ENCODE results near the gene RNF121.
A peak's percentile ranks its signal among the peaks of the same experiment; 100 is the strongest.
"Not testable (repeated sequence)": the region's sequence is repeated elsewhere in the genome, so short reads cannot be mapped to it uniquely, and the experiment has no call there.

Gene RNF121

GRCh38 chr11:71928737-71929443, at the start of gene RNF121:
Gene RNF121, plus strand, starts transcription at chr11:71929046. Its CDS starts 16 bp downstream, at chr11:71929062.
- peak; percentile 97 for DNase-seq

DNA sequence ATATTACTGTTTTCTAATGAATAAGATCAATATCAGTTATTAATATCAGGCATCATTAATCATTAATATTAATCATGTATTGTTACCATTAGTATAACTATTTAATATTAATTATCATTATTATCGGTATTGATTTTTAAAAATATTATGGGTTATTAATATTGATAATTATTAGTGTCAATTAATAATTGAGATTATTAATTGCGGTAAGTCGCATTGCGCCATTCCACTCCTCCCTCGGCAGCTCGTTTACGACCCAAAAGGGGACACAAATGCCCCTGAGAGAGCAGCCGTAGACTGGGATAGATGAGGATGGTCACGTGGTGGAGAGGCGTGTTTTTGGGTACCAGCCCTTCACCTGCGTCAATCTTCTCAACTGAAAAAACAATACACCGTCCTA, 43.0 kb upstream of the RNF121 start:
- DNase-seq, result not testable (repeated sequence)

- not testable (repeated sequence) for DNase-seq
Observed at GRCh38 chr11:71888335-71889010, 40.4 kb upstream of the RNF121 start.

GRCh38 chr11:71889181-71889872, 39.5 kb upstream of the RNF121 start:
- DNase-seq, result not testable (repeated sequence)

DNA sequence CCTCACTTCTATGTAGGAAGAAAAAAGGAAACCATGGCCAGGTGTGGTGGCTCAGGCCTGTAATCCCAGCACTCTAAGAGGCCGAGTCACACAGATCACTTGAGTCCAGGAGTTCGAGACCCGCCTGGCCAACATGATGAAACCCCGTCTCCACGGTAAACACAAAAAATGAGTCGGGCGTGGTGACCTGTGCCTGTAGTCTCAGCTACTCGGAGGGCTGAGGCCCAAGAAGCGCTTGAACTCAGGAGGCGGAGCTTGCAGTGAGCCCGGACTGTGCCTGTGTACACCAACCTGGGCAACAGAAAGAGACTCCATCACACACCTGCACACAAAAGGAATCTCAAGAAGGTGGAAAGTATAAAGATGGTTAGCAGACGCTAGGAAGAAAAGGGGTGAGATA, 32.9 kb upstream of the RNF121 start:
- no peak for DNase-seq

- DNase-seq, result not testable (repeated sequence)
Observed at GRCh38 chr11:71901137-71901536, 27.7 kb upstream of the RNF121 start.

DNA sequence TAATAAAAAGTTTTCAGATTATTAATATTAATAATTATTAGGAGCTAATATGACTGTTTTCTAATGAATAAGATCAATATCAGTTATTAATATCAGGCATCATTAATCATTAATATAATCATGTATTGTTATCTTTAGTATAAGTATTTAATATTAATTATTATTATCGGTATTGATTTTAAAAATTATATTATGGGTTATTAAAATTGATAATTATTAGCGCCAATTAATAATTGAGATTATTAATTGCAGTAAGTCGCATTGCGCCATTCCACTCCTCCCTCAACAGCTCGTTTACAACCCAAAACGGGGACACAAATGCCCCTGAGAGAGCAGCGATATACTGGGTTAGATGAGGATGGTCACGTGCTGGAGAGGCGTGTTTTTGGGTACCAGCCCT, 20.6 kb upstream of the RNF121 start:
- DNase-seq, result no peak

DNA sequence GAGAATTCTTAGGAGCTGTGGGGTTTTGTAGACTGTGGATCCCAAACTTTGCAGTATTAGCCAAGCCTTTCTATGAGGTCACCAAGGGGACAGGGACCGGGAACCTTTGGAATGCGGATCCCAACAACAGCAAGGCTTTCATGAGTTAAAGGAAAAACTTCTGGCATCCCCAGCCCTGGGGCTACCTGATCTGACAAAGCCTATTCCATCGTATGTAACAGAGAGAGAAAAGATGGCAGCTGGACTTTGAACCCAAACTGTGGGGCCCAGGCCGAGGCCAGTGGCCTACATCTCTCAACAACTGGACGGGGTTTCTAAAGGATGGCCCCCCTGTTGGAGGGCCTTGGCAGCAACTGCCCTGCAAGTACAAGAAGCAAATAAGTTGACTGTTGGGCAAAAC, 18.1 kb upstream of the RNF121 start:
- not testable (repeated sequence) for DNase-seq

DNA sequence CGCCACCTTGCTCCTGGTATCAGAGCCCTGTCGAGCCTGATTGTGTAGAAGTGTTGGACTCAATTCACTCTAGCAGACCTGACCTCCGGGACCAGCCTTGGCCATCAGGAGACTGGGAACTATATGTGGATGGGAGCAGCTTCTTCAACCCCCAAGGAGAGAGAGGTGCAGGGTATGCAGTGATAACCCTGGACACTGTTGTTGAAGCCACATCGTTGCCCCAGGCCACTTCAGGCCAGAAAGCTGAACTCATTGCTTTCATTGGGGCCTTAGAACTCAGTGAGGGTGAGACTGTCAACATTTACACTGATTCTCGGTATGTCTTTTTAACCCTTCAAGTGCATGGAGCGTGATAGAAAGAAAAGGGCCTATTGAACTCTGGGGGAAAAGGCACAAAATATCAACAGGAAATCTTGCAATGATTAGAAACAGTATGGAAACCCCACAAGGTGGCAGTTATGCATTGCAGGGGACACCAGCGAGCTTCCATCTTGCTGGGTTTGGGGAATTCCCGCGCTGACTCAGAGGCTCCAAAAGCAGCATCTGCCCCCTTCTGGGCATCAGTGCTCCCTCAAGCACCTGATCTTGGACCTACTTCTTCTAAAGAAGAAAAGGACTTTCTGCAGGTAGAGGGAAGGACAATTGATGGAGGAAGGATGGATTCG, 17.4 kb upstream of the RNF121 start:
- peak; percentile 5 for DNase-seq

- not testable (repeated sequence) for DNase-seq
Observed at GRCh38 chr11:71911986-71912340, 16.9 kb upstream of the RNF121 start.

GRCh38 chr11:71913756-71914526, 14.9 kb upstream of the RNF121 start:
- no peak for DNase-seq

DNA sequence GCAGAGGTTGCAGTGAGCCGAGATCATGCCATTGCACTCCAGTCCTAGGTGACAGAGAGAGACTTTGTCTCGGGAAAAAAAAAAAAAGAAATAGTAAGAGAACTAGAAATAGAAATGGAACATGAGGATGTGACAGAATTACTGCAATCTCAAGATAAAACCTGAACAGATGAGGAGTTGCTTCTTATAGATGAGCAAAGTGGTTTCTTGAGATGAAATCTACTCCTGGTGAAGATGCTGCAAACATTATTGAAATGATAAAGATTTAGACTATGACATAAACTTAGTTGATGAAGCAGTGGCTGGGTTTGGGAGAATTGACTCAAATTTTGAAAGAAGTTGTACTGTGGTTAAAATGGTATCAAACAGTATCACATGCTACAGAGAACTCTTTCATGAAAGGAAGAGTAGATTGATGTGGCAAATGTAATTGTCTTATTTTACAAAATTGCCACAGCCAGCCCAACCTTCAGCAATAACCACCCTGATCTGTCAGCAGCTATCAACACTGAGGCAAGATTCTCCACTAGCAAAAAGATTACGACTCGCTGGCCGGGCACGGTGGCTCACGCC, 14.1 kb upstream of the RNF121 start:
- DNase-seq, result no peak

DNA sequence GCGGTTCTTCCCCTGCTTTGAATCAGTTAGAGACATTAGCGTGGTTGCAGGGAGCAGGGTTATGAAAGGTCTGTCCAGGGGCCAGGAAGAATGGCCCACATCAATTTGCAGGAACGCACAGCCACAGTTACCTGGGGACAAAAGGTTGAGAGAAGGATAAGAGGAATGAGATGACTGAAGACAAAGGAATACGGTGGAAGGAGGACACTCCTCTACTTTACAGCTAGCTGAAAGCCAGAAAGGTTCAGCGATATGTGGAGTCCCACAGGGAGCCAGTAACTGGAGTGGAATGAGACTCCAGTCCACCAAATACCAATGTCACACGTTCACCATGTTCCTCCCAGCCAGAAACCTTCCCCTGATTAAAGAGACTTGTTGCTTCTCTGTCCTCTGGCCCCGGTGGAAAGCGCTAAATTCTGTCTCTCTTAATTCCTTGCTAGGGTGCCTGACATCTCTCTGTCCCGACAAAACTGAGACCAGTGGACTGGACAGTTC, 11.2 kb upstream of the RNF121 start:
- no peak for DNase-seq

- peak; percentile 66 for DNase-seq
Observed at GRCh38 chr11:71927820-71928736, 768 bp upstream of the RNF121 start, which contains the start of gene XNDC1N. Gene XNDC1N, minus strand, starts transcription at chr11:71928594. Its CDS starts 5,241 bp downstream, at chr11:71923353.

GRCh38 chr11:71929491-71929890, 645 bp downstream of the RNF121 start:
- DNase-seq, result no peak

DNA sequence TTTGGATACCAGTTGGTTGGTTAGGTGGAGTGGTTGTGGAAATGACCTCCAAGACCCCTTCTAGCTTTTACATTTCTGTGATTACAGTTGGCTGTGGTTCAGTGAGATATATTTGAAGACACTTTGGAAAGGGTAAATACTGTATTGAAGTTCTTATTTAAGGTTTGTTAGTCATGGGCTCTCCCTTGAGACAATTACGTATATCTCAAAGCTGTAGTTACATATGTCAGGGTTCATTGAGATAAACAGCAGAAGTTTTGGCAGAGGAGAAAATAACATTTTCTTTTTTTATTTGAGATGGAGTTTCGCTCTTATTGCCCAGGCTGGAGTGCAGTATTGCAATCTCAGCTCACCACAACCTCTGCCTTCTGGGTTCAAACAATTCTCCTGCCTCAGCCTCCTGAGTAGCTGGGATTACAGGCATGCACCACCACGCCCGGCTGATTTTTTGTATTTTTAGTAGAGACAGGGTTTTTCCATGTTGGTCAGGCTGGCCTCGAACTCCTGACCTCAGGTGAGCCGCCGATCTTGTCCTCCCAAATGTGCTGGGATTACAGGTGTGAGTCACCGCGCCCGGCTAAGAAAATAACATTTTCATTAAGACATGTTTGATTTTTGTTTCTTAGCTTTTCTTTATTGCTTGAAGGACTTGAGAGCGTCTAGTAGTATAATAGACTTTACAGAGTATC, 1.9 kb downstream of the RNF121 start:
- no peak for DNase-seq

GRCh38 chr11:71931245-71931602, 2.4 kb downstream of the RNF121 start:
- DNase-seq, result no peak

DNA sequence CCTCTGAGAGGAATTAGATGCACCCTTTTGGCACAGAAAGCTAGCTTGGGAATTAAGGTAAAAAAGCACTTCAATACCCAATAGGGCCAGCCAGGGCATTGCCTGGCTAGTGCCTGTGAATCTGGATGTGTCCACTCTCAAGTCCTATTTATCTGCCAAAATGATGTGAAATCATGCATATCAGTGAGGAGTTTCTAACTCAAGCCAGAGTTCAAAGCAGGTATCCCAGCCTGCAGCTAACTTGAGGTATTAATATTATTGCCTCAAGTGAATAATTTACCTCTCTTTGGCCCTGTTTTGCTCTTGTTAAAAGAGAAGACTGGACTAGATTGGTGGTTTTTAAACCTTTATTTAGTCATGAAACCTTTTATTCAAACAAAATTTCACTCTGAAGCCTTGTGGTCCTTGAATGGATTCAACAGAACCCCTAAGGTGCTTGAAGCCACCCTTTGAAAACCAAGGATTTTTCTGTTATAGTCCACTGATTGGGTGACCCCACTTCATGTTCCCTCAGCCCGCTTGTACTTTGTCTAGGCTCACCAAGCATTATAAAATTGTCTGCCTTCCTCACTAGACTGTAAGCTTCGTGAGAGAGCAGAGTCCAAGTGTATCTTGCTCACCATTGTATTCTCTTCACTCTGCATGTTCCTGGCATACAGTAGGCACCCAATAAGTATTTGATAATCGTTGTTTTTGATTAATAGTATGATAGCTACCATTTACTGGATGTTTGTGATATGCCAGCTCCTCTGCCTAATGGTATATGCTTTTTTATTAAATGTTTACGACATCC, 4.5 kb downstream of the RNF121 start:
- no peak for DNase-seq

DNA sequence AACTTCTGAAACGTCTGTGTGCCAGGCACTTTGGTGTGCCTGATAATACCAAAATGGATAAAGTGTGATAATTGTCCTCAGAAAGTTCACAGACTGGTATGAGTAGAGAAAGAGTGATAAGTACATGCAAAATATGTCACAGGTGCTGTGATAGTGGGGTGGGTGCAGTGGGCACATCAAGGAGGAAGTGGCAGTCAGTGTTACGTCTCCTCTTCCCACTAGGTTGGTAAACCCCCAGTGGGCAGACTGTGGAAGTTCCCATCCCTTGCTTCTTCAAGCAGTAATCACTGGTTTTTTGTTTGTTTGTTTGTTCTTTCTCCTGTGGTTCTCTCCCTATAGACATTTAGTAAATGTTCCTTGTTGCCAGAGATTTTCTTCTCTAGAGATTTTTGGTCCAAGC, 5.4 kb downstream of the RNF121 start:
- DNase-seq, result peak; percentile 8

All from CD4-positive, alpha-beta T cell treated with Interleukin-10 for 1 hour (primary cell).